K562 (cell line): ENCODE data around the gene SLC7A10. TPM values are rescaled to one million over a fixed set of nuclear protein-coding genes. Genes with fewer than 3 reads are reported as not detected.

Experiments
- XRCC5 ChIP-seq: fragments of 200-400 bp; formaldehyde crosslinking; IDR thresholded peaks from 2 replicates; pipeline ENCODE4 v1.6.1; 2017; ENCODE audit warnings: low read depth, mild to moderate bottlenecking, low read length
- polyA plus RNA-seq, 8 experiments: library from polyadenylated mRNA; depleted of rRNA in 4 of 8; stranded (reverse) in 5 of 8; unstranded in 3 of 8; fragments of >200 nt; fragmentation: Nextera tagmentation in 2 of 8; fragmentation: Illumina TruSeq in 1 of 8; extraction: Ambion mirVana in 2 of 8; extraction: Trizol in 1 of 8; gene quantifications; 2 replicates each; pipeline versions ENCODE4 v1.2.1 to v1.2.3, GENCODE V29; 2011 to 2014; ENCODE audit warnings: inconsistent platforms in 1 of 8, missing spikeins in 1 of 8
- total RNA-seq, 7 experiments: library from RNA; depleted of rRNA in 6 of 7; stranded (reverse); fragments of >200 nt in 6 of 7; fragmentation: Illumina TruSeq in 2 of 7; extraction: Trizol in 2 of 7; gene quantifications; 2 replicates each; pipeline versions ENCODE4 v1.2.1 to v1.2.3, GENCODE V29; 2011 to 2021; ENCODE audit warnings: low replicate concordance in 1 of 7
- TF ChIP-seq, protein P1 (sequence below), 2 experiments: fragments of 450-650 bp; IDR thresholded peaks; 2 replicates each; pipeline ENCODE4 v1.6.1; 2016; ENCODE audit warnings: mild to moderate bottlenecking in 2 of 2, borderline replicate concordance in 1 of 2, low read depth in 1 of 2, moderate library complexity in 1 of 2

SLC7A10 gene
- total and polyA plus RNA-seq, 9 of the 15 experiments (the other 6 are each of a cell fraction or from before 2014, with no cell fraction given), result 0.07 TPM; not detected in 8

- TF ChIP-seq, protein P1, sequence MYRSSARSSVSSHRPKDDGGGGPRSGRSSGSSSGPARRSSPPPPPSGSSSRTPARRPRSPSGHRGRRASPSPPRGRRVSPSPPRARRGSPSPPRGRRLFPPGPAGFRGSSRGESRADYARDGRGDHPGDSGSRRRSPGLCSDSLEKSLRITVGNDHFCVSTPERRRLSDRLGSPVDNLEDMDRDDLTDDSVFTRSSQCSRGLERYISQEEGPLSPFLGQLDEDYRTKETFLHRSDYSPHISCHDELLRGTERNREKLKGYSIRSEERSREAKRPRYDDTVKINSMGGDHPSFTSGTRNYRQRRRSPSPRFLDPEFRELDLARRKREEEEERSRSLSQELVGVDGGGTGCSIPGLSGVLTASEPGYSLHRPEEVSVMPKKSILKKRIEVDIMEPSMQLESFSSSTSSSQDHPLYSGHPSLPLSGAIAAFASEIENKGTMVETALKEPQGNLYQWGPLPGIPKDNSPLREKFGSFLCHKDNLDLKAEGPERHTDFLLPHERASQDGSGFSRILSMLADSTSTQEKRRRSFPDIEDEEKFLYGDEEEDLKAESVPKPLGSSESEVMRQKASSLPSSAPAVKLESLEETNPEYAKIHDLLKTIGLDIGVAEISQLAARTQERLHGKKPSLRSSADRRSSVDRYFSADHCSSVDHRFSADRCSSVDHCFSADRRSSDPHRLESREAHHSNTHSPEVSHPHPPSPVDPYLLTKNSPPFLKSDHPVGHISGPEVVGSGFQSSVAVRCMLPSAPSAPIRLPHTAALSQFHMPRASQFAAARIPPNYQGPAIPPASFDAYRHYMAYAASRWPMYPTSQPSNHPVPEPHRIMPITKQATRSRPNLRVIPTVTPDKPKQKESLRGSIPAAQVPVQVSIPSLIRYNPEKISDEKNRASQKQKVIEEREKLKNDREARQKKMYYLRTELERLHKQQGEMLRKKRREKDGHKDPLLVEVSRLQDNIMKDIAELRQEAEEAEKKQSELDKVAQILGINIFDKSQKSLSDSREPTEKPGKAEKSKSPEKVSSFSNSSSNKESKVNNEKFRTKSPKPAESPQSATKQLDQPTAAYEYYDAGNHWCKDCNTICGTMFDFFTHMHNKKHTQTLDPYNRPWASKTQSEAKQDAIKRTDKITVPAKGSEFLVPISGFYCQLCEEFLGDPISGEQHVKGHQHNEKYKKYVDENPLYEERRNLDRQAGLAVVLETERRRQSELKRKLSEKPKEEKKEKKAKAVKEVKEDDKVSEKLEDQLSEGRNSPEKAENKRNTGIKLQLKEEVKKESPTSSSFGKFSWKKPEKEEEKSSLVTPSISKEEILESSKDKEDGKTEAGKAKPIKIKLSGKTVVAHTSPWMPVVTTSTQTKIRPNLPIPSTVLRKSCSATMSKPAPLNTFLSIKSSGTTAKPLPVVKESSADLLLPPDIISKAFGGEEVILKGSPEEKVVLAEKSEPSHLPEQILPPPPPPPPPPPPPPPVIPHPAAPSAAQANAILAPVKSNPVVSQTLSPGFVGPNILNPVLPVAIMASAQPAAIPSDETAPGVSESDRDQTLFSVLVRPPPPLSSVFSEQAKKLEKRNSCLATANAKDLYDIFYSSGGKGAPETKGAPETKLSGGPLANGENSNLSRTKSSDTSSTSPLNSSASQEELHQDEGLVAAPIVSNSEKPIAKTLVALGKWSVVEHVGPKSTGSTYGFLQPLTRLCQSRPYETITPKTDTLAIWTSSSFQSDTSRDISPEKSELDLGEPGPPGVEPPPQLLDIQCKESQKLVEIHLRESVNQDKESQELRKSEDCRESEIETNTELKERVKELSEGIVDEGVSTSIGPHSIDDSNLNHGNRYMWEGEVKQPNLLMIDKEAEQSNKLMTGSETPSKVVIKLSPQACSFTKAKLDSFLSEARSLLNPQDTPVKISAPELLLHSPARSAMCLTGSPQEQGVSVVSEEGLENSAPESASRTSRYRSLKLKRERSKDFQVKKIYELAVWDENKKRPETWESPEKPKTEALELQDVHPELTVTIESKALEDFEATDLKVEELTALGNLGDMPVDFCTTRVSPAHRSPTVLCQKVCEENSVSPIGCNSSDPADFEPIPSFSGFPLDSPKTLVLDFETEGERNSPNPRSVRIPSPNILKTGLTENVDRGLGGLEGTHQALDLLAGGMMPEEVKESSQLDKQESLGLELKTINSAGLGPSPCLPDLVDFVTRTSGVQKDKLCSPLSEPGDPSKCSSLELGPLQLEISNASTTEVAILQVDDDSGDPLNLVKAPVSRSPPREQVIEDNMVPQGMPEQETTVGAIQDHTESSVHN (IDR thresholded peaks at IDR 0.05; ENCODE audit: borderline replicate concordance in 1 of 2, low read depth in 1 of 2), result no peak
- TF ChIP-seq XRCC5, result no peak
- TF ChIP-seq, all 486 proteins: peak for 0
These were observed 38.5 kb downstream of the SLC7A10 start (continued) for GRCh38 chr19:33187183-33187540.
